ENCODE results near the gene CACTIN. TPM values are rescaled to one million over a fixed set of nuclear protein-coding genes. Genes with fewer than 3 reads are reported as not detected.
A peak's percentile ranks its signal among the peaks of the same experiment; 100 is the strongest.
"Not testable (repeated sequence)": the region's sequence is repeated elsewhere in the genome, so short reads cannot be mapped to it uniquely, and the experiment has no call there.

The CACTIN gene
- polyA plus RNA-seq, 4 donors: 17.8 to 30.4 (median 22.2) TPM

DNA sequence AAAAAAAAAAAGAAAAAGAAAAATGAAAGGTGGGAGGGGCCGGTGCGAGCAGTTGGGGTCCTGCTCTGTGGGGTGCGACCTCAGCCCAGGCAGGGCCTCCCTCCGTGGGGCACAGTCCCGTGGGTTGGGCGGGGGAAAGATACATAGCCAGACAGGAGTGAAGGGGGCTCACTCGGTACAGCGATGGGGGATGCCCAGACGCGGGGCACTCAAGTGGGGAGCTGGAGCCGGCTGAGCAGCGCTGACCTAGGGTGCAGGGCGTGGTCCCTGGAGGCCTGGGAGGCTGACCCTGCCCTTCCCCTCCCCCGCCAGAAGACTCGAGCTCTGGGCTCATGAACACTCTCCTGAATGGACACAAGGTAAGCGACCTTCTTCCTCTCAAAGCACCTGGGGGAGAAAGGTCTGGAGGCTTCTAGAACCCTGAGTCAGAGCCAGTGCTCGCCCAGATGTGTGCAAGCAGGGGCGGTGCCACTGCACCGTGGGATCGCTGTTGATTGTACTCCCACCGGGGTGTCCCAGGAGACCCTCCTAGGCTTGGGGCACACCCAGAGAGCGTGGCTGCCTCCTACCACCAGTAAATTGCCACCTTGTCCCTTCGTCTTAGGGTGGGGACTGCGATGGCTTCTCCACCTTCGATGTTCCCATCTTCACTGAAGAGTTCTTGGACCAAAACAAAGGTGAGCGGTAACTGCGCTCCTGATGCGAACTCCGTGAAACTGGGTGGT, 50.5 kb downstream of the CACTIN start:
- DNase-seq (ENCODE audit: low read depth in 4 of 4, low spot score in 3 of 4): no peak

DNA sequence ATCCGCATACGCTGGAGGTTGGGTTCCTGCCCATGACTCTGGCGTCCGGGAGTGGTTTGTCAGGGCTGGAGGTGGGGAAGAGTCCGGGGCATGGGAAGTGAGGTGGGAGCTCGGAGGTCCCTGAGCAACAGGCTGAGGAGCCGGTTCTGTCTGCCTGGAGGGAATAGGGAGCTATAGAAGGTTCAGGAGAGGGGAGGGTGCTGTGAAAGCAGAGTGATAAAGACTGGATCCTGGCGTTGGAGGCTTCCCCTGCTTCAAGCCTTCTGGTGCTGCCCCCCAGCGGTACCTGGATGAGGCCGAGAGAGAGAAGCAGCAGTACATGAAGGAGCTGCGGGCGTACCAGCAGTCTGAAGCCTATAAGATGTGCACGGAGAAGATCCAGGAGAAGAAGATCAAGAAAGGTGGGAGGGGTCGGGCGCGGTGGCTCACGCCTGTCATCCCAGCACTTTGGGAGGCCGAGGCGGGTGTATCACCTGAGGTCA, 51.3 kb downstream of the CACTIN start:
- no peak for DNase-seq (ENCODE audit: low read depth in 4 of 4, low spot score in 3 of 4)

DNA sequence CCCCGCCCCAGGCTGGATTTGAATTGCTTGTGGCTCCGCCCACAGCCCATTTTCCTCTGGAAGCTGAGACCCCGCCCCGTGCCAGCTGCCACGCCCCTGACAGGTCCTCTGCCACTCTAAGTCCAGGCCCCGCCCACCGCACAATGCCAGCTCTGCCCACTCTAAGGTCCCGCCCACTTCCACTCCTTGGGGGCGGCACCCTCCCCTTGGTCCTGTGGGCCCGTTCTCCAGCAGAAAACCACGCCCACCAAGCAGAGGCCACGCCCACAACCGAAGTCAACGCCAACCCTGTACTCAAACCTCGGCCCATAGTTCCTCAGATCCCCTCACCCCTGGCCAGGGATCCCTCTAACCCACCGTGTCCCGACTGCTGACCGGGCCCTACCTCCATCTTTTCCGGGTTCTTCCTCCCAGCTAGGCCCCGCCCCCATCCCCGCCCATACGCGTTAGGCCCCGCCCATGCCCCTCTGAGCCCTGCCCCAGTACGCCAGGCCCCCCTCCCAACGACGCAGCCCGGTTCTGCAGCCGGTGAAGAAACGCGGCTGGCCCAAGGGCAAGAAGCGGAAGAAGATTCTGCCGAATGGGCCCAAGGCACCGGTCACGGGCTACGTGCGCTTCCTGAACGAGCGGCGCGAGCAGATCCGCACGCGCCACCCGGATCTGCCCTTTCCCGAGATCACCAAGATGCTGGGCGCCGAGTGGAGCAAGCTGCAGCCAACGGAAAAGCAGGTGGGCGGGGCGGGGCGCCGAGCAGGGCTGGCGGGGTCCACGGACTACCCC, 52.5 kb downstream of the CACTIN start:
- DNase-seq (ENCODE audit: low read depth in 4 of 4, low spot score in 3 of 4): no peak

DNA sequence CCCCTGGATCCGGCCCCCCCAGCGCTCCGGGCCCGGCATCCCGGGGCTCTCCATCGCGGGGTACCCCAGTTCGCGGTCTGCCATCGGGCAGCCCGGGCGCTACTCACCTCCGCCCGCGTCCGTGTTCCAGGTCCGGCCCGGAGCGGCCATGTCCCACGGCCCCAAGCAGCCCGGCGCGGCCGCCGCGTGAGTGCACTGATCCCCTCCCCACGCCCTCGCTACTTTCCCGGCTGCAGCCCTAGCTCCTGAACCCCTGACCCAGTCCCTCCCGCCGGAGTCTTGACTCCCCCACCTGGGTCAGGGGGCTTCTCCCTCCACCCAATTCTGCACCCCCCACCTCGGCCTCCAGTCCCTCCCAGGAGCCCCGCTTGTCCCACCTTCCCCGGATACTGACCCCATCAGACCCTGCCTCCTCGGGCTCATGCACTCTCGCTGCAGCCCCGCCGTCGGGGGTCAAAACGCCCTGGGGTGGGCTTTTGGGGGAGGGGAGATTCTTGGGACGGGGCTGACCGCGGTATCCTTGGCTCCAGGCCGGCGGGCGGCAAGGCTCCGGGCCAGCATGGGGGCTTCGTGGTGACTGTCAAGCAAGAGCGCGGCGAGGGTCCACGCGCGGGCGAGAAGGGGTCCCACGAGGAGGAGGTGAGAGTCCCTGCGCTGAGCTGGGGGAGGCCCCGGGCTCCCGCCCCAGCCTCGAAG, 53.3 kb downstream of the CACTIN start:
- no peak for DNase-seq (ENCODE audit: low read depth in 4 of 4, low spot score in 3 of 4)

DNA sequence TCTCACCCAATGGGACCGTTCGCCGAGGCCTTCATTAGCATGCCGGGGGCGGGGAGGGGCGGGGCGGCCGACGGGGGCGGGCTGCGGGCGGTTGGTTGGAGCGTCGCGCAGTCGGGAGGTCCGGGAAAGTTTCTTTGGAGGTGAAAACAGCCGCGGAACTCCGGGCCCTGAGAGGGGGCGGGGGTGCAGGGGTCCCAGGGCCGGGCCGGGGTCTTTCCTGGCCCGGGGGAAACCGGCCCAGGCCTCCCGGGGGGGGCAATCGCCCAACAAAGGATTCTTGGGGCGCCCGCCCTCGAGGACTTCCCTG, 53.8 kb downstream of the CACTIN start, which contains the start of gene HMG20B:
Gene HMG20B, plus strand, starts transcription at position 90 of the 307 bp plus-strand sequence. CDS start 366 bp downstream, outside the sequence.
- DNase-seq (ENCODE audit: low read depth in 4 of 4, low spot score in 3 of 4): no peak

DNA sequence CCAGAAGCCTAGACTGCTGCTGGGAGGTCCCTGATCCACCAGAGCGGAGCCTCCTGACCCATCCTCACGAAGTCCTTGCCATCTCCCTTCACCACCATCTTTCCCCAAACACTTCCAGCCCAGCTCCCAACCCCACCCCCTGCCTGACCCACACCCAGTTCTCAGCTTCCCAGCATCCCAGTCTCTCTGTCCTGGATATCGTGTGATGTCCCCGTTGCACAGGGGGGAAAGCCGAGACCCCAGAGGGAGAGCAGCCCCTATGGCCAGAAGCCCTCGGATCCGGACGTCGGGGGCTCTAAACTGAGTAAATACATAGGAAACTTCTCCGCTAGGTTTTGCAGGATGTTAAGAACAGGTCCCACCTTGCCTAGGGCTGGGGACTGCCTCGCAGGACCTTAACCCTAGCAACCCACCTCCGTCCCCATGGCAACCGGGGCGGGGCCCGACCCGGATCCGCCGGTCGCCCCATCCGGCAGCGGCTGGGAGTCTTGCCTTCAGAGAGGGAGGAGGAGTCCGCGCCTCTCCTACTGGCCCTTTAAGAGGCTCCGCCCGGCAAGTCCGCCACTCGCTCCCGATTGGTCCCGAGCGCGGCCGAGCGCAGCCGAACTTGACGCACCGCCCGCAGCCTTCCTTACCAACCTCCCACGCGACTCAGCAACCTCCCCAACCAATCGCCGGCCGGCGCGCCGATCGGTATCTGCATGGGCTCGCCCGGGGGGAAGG, 54.3 kb downstream of the CACTIN start:
- DNase-seq (ENCODE audit: low read depth in 4 of 4, low spot score in 3 of 4): peak; percentile 97 to 99 (median 98)

DNA sequence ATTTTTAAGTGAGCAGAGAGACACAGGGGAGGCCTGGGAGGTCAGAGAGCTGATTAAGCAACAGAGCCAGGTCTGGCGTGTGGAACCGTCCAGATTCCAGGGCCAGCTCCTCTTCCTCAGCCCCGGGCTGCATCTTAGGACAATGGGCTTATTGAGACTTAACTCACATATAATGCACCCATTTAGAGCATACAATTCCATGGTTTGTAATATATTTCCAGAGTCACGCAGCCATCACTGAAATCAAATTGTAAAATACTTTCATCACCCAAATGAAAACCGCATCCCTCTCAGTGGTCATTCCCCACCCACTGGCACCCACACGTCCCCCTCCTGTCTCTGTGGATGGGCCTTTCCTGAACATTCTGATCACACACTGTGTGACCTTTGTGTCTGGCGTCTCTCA, 56.0 kb downstream of the CACTIN start:
- no peak for DNase-seq (ENCODE audit: low read depth in 4 of 4, low spot score in 3 of 4)

DNA sequence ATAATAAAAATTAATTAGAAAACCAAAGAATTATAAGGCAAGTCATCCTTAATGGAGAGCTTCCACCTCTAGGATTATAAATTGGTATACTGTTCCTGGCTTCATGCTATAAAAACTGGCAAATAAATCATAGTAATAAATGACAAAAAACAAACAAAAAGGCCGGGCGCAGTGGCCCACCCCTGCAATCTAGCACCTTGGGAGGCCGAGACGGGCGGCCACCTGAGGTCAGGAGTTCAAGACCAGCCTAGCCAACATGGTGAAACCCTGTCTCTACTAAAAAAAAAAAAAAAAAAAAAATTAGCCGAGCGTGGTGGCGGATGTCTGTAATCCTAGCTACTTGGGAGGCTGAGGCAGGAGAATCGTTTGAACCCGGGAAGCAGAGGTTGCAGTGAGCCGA, 56.5 kb downstream of the CACTIN start:
- DNase-seq (ENCODE audit: low read depth in 4 of 4, low spot score in 3 of 4): not testable (repeated sequence)

DNA sequence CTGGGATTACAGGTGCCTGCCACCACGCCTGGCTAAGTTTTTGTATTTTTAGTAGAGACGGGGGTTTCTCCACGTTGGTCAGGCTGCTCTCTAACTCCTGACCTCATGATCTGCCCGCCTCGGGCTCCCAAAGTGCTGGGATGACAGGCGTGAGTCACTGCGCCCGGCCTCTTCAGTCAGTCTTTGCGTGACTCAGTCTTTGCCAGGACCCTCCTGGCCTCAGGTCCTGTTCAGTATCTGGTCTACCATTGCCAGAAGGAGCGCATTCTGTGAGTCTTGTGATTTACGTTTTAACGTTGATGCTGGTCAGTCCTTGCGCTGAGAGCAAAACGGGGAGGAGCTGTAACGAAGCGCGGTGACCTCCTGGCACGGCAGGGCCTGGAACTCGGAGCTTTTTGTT, 61.5 kb downstream of the CACTIN start:
- DNase-seq (ENCODE audit: low read depth in 4 of 4, low spot score in 3 of 4): no peak

DNA sequence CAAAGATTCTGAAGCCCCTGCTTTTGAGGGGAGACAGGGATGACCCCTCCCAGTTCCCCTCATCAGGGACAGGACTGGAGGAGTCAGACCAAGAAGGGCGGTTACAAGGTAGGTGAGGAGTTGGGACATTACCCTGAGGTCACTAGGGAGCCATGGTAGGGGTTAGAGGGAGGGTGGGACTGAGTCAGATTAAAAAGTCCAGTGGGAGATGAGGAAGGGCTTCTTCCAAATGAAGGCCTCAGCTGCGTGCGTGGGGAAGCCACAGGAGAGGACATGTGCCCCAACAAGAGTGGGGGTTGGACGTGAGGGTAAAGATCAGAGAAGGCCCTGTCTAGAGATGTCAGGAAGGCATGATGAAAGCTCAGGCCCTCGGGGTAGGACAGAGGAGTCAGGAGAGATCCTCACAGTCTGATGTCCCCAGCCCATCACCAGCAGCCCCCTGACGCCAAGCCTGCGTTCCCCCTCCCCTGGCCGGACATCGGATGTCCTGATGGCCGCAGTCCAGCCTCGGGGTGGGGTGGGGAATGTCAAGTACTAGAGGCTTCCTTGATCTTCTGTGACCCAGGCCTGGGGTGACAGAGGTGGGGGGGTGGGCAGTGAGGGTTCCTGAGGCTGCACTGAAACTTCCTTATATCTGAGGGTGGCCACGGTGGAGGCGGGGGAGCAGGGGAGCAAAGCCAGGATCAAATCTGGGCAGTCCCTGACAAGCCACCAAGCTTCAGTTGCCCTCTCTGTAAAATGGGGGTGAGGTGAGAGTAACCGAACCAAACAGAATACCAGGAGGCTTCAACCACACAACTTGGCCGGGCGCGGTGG, 62.7 kb downstream of the CACTIN start:
- no peak for DNase-seq (ENCODE audit: low read depth in 4 of 4, low spot score in 3 of 4)

Other genes with a start within 250 kb of the CACTIN start
- 100 to 1,000 TPM in 3 of 4 donors, 10 to 100 TPM in 1; 13.5 to 564 (median 408) TPM for gene SMIM24, start 146.3 kb downstream of the CACTIN start, polyA plus RNA-seq (ENCODE audit: insufficient read length in 4 of 4)
- gene SMIM44, start 143.3 kb downstream of the CACTIN start, polyA plus RNA-seq (ENCODE audit: insufficient read length in 4 of 4): under 1 TPM in 1 of 4 donors, not detected in 3; 0.32 TPM
- 10 to 100 TPM in 1 of 4 donors, 1 to 10 TPM in 3; 4.7 to 11.4 (median 6.2) TPM for gene DOHH, start 126.1 kb downstream of the CACTIN start, polyA plus RNA-seq (ENCODE audit: insufficient read length in 4 of 4)
- 10 to 100 TPM; 43.2 to 59.0 (median 50.0) TPM for gene FZR1, start 120.5 kb downstream of the CACTIN start, polyA plus RNA-seq (ENCODE audit: insufficient read length in 4 of 4)
- gene TEKTIP1, start 87.6 kb downstream of the CACTIN start, polyA plus RNA-seq (ENCODE audit: insufficient read length in 4 of 4): 1 to 10 TPM; 2.7 to 7.7 (median 3.5) TPM
- gene MFSD12, start 69.2 kb downstream of the CACTIN start, polyA plus RNA-seq (ENCODE audit: insufficient read length in 4 of 4): 10 to 100 TPM; 31.5 to 68.4 (median 49.5) TPM
- 10 to 100 TPM; 57.9 to 96.7 (median 69.9) TPM for gene HMG20B, start 53.8 kb downstream of the CACTIN start, polyA plus RNA-seq (ENCODE audit: insufficient read length in 4 of 4)
- gene GIPC3, start 41.3 kb downstream of the CACTIN start, polyA plus RNA-seq (ENCODE audit: insufficient read length in 4 of 4): 1 to 10 TPM; 1.1 to 3.5 (median 3.0) TPM
- gene TBXA2R, start 19.9 kb downstream of the CACTIN start, polyA plus RNA-seq (ENCODE audit: insufficient read length in 4 of 4): 1 to 10 TPM; 1.4 to 3.9 (median 3.2) TPM
- 10 to 100 TPM; 20.3 to 33.2 (median 23.5) TPM for gene PIP5K1C, start 73.7 kb upstream of the CACTIN start, polyA plus RNA-seq (ENCODE audit: insufficient read length in 4 of 4)
- 10 to 100 TPM in 2 of 4 donors, 1 to 10 TPM in 1, under 1 TPM in 1; 0.89 to 17.2 (median 8.7) TPM for gene TJP3, start 81.6 kb upstream of the CACTIN start, polyA plus RNA-seq (ENCODE audit: insufficient read length in 4 of 4)
- gene APBA3, start 134.9 kb upstream of the CACTIN start, polyA plus RNA-seq (ENCODE audit: insufficient read length in 4 of 4): 10 to 100 TPM in 3 of 4 donors, 1 to 10 TPM in 1; 9.9 to 26.9 (median 14.6) TPM
- 10 to 100 TPM; 25.2 to 41.8 (median 31.3) TPM for gene MRPL54, start 135.9 kb upstream of the CACTIN start, polyA plus RNA-seq (ENCODE audit: insufficient read length in 4 of 4)
- under 1 TPM in 1 of 4 donors, not detected in 3; 0.20 TPM for gene RAX2, start 145.4 kb upstream of the CACTIN start, polyA plus RNA-seq (ENCODE audit: insufficient read length in 4 of 4)
- gene MATK, start 159.6 kb upstream of the CACTIN start, polyA plus RNA-seq (ENCODE audit: insufficient read length in 4 of 4): 1 to 10 TPM in 3 of 4 donors, under 1 TPM in 1; 0.57 to 1.6 (median 1.4) TPM
- gene ZFR2, start 242.2 kb upstream of the CACTIN start, polyA plus RNA-seq (ENCODE audit: insufficient read length in 4 of 4): 1 to 10 TPM; 1.3 to 2.9 (median 2.0) TPM

All from left renal pelvis (tissue), 4 donors.